HG03571 (cell line): Measurements from ENCODE around the gene RORB.

Experiments used
- ATAC-seq: cut with Tn5 transposase; IDR thresholded peaks from one replicate; pipeline ENCODE4 v1.9.1; 2021; ENCODE audit not compliant: unreplicated experiment

The RORB gene

DNA sequence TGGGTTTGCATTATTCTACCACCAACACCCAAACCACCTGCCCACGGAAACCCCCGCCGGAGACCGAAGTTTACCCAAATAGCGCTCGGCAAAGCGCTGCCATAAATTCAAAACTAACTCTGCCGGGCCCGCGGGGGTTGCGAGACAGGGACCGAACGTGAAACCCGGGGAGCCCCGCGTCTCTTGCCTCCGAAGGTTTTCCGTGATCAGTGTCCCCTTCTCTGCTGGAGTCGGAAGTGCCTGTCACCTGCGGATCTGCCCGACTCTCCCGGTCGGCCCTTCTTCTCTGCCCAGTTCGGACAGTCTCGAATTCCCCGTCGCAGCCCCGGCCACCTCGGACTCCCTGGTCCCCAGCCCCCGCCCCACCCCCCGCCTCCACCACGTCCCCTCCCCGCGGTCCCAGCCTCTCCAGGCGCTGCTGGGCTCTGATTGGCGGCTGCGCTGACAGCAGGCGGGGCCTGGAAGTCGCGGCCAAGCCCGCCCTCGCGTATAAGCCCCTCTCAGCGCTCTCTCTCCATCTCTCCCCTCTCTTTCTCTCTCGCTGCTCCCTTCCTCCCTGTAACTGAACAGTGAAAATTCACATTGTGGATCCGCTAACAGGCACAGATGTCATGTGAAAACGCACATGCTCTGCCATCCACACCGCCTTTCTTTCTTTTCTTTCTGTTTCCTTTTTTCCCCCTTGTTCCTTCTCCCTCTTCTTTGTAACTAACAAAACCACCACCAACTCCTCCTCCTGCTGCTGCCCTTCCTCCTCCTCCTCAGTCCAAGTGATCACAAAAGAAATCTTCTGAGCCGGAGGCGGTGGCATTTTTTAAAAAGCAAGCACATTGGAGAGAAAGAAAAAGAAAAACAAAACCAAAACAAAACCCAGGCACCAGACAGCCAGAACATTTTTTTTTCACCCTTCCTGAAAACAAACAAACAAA, at the start of gene RORB:
Gene RORB (plus strand): TSS at position 517 of the 929 bp plus-strand sequence. CDS start 642 bp downstream, outside the sequence.
- ATAC-seq: peak; percentile 85

- ATAC-seq: no peak
These were observed 49.5 kb upstream of the RORB start for GRCh38 chr9:74447451-74448193.

DNA sequence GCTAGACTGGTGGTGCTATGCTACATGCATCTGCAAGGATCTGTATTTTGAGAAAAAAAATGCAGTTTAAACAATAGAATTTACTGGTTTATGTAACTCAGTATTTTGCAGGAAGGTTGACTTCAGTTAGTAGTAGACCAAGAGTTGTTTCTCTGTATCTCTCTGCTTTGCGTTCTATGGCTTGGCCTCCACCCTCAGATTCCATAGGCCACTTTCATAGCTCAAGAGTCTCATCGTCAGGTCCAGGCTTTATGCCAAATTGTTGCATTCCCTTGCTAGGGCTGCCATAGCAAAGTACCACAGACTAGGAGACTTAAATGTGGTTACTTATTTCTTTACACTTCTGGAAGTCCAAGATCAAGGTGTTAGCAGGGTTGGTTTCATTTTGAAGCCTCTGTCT, 48.1 kb upstream of the RORB start:
- no peak for ATAC-seq

- no peak for ATAC-seq
These were observed 38.3 kb upstream of the RORB start for GRCh38 chr9:74458832-74459231.

DNA sequence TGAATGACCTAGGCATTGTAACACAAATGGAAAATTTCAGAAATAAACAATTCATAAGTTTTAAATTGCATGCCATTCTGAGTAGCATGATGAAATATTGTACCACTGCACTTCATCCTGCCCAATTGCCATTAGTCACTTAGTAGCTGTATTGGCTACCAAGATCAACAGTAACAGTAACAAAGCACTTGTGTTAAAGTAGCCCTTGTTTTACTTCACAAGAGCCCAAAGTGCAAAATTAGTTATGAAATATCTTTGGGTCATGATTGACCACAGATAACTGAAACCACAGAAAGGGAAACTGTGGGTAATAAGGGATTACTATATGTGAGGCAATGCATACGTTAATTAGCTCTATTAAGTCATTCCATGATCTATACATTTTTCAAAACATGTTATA, 33.3 kb upstream of the RORB start:
- ATAC-seq: no peak

GRCh38 chr9:74478606-74479005, 18.5 kb upstream of the RORB start:
- ATAC-seq: no peak

DNA sequence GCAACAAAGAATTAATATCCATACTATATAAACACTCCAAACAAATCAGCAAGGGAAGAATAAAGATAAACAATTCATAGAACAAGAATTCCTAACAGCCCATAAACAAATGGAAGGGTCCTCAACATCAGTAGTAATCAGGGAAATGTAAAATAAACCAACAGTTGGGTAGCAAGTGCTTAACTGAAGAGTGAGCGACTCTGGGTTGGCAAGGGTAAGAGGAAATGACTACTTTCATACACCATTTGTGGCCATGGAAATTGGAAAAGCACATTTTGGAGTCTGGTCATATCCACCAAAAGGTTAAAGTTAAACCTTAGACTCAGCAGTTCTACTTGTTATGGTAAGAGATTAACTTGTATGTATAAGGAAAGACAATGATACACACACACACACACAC, 17.4 kb upstream of the RORB start:
- ATAC-seq: no peak

DNA sequence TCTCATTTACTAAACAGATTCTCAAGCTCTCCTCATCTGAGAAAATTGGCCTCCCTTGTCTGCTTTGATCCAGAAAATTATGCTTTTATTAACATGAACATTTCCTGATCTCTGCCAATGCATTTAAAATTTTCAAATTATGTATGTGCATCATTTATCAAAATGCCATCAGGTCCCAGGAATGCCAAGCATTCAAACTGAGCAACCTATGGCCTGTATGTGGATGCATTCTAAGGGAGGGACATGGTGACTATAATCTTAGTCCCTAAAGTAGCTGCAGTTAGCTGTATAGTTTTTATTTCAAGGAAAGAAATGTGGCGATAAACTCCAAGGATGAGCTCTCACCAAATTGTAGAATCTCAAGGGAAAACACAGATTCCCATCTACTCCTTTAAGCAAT, 9.7 kb upstream of the RORB start:
- ATAC-seq: no peak

DNA sequence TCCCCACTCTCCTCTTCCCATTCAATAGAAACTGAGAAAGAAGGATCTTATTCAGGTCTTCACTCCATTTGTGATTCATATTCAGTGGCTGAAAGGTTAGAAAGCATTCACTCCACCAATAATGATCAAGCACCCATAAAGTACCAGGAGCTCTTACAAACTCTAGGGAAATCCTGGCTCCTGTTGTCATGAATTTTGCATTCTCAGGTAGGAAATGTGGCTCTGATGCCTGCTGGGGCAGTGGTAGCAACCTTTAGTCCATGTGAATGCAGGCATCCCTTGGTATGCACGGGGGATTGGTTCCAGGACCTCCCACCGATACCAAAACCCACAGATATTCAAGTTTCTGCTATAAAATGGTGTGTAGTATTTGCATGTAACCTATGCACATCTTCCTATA, 3.6 kb upstream of the RORB start:
- no peak for ATAC-seq

GRCh38 chr9:74494490-74494889, 2.6 kb upstream of the RORB start:
- no peak for ATAC-seq

DNA sequence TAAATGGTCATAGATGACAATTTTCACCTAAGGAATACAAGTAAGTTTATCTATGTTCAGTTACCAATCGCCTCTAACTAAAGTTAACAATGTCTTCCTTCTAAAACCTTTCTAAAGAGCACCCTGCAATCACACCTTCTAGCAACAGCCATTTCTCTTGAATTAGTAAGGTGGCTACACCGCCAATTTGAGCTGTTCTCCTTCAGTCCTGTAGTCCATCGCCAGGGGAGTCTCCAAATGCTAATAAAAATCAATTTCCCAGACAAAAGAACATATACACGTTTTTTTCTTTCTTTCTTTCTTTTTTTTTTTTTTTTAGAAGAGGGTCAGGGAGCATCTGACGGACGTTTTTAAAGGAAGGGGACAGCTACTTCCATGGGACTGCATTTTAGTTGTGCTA, 729 bp upstream of the RORB start:
- no peak for ATAC-seq

DNA sequence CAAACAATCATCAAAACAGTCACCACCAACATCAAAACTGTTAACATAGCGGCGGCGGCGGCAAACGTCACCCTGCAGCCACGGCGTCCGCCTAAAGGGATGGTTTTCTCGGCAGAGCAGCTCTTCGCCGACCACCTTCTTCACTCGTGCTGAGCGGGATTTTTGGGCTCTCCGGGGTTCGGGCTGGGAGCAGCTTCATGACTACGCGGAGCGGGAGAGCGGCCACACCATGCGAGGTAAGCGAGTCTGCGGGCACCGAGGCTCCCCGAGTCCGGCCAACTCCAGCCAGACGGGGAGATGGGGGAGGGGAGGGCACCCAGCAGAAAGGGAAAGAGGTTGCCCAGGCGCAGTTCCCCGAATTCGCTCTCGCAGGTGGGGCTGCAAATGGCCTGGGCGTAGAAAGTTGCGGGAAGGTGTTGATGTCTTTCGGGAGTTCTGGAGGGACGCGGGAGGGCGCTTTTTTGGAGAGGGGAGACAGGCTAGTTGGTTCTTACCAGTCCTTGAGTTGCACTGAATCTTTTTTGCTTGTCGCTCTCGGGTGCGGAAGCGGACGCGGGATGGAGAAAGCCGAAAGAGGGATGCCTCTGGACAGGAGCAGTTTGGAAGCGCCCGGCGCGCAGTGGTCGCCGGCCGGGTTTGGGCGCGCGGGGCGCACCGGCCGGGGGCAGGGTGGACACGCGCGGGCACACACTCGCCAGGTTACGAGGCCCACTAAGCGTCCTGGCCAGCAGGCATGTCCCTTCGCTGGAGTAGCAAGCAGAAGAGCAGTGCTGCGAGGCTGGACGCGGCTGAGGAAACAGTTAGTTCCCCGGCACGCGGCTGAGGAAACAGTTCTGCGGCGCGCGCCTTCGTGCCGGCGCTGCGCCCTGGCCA, 849 bp downstream of the RORB start:
- no peak for ATAC-seq

DNA sequence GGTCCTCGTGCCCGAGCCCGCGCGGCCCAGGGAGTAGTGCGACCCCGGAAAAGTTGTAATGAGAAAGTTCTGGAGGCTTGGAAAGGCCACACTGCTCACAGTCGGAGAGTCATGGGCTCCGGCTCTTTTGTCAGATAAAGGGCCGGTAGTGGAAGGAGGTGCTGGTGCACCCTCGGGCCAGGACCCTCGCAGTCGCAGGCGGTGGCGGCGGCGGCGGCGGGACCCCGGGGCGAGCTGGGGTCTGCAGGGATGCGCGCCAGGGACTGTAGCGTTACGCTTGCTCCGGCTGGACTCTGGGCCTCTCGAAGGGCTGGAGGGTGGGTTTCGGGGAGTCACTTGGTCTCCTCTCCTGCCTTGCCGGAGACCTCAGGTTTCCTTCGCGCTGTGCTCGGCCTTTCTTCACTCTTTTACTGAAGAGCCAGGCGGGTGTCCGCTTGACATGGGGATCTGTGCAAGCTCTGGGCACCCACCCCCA, 1.5 kb downstream of the RORB start:
- ATAC-seq: no peak

DNA sequence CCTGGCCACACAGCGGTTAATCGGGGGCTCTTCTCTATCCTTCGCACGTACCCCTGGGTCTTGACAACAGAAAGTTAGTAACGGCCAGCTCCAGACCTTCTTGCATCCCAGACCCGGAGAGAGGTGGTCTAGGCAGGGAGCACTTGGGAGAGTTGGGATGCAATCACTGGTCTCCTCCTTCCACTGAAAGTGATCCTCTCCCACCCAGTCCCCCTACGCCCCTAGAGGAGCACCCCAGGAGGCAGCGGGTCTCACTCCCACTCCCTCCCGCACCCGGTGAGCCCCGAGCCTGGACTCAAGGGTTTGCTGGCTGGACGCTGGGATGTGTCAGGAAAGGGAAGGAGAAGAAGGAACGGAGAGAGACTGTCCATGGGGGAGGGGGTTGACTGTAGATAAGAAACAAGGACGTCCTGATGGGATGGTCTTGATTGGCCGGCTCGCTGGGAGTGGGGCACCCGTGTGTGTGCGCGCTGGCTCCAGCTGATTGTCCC, 2.0 kb downstream of the RORB start:
- no peak for ATAC-seq

GRCh38 chr9:74499770-74500583, 2.8 kb downstream of the RORB start:
- ATAC-seq: no peak

DNA sequence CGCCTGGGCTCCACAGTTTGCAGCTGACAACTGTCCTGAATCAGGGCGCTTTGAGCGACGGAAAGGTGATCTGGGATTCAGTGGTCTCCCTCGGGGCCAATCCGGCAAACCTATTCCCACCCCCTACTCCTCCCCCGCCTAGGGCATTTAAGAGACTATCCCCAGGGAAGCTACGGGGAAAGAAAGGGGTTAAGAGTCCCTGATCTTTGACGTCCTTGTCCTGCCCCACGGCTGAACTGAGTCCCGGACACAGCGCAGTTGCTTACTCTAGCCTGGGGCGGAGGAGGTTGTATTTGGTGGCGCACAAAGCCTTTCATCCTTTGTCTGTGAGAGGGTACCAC, 3.4 kb downstream of the RORB start:
- no peak for ATAC-seq

DNA sequence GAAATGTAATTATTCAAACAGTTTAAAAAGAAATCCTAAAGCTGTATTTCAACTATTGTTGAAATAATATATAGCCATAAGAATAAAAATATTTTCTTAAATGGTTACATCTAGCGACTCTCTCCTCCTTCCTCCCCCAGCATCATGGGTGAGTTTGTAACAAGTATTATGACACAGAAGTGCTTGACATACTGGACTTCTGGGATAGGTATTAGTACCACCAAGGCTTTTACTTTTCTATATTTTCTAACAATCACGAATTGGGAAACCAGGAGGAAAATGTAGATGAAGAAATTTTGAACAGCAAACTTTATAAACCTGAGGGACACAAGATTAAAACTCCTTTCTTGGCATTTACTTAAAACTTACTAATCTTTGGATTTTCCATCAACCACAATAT, 4.4 kb downstream of the RORB start:
- ATAC-seq: no peak

GRCh38 chr9:74503219-74503618, 6.1 kb downstream of the RORB start:
- no peak for ATAC-seq

DNA sequence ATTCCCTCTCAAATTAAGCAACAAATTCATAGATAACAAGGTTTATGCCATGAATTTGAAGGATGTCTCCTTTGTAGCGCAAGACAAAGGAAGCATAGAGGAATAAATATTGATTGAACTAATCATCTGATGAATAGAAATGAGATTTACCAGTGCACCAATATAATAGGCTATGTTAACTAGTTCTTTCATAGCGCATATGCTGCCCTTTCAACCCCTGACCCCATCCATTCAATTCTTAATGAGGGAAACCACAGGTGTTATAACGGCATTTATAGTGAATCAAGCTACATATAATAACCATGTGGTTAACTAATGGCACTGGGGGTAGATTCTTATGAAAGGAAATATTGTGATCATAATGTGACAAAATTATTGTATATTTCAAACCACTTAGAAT, 6.5 kb downstream of the RORB start:
- no peak for ATAC-seq

- ATAC-seq: no peak
These were observed 14.2 kb downstream of the RORB start for GRCh38 chr9:74511333-74511732.
